Ascending aorta (tissue), 2 donors: ENCODE measurements around the gene HGFAC. TPM values are rescaled to one million over a fixed set of nuclear protein-coding genes. Genes with fewer than 3 reads are reported as not detected.

Source experiments
- DNase-seq, 2 donors: peaks; one replicate each; pipeline ENCODE4 v3.0.0-alpha.2; 2019; ENCODE audit warnings: low spot score in 2 of 2
- H3K27ac ChIP-seq, 2 donors: fragments of 200-600 bp; sonication (generic); one replicate each; pipeline ENCODE4 v1.5.1; 2016 to 2017; ENCODE audit warnings: mild to moderate bottlenecking in 1 of 2
- H3K27me3 ChIP-seq: fragments of 200-600 bp; sonication (generic); one replicate; pipeline ENCODE4 v1.5.1; 2017
- H3K36me3 ChIP-seq, 2 donors: fragments of 200-600 bp; sonication (generic); one replicate each; pipeline ENCODE4 v1.5.1; 2016
- H3K4me1 ChIP-seq, 2 donors: fragments of 200-600 bp; sonication (generic); one replicate each; pipeline ENCODE4 v1.5.1; 2016 to 2017; ENCODE audit warnings: mild to moderate bottlenecking in 1 of 2
- H3K4me3 ChIP-seq, 2 donors: fragments of 200-600 bp; sonication (generic); one replicate each; pipeline ENCODE4 v1.5.1; 2016 to 2017; ENCODE audit warnings: mild to moderate bottlenecking in 1 of 2
- H3K9me3 ChIP-seq, 2 donors: fragments of 200-600 bp; sonication (generic); one replicate each; pipeline ENCODE4 v1.5.1; 2016
- CTCF ChIP-seq, 3 experiments: fragments of 200-600 bp in 2 of 3; fragments of 450-650 bp in 1 of 3; sonication (generic) in 2 of 3; IDR thresholded peaks; one replicate each; pipeline ENCODE4 v1.5.1; 2016 to 2019; ENCODE audit warnings: antibody characterized with exemption in 3 of 3, mild to moderate bottlenecking in 1 of 3, moderate library complexity in 1 of 3
- intact Hi-C: fragments of 100-400 bp; cut with DNase I; formaldehyde crosslinking; loops from one replicate; pipeline ENCODE4 v1.15.1; 2023
- total RNA-seq: library from RNA; depleted of rRNA; stranded (reverse); fragments of >200 nt; gene quantifications from one replicate; pipeline ENCODE4 v1.1.0, GENCODE V29; 2016

HGFAC gene
- total RNA-seq, 1 donor from 2014 or later, result 2.2 TPM

GRCh38 chr4:3405176-3405575 lies 36.6 kb upstream of the HGFAC start:
- intact Hi-C loops, result no loop called here
- Histone ChIP-seq H3K9me3 (no peaks in the 10 kb centered on the region), H3K36me3 (no peaks in the 10 kb centered on the region), H3K4me1 (peaks cover 0 to 18% of the 10 kb centered on the region in 2 donors), H3K27me3 (no peaks in the 10 kb centered on the region), H3K27ac (peak overlapping the region; percentile 52 to 63), H3K4me3 (no peak overlapping the region)
- no peak for TF ChIP-seq CTCF (IDR thresholded peaks at IDR 0.05)
- peak in 1 of 2 donors; percentile 78 for DNase-seq

- intact Hi-C loops, result no loop called here
- Histone ChIP-seq H3K27me3 (no peaks in the 10 kb centered on the region), H3K27ac (peak overlapping the region; percentile 52 to 63), H3K4me3 (no peak overlapping the region), H3K9me3 (no peaks in the 10 kb centered on the region), H3K4me1 (peaks cover 0 to 18% of the 10 kb centered on the region in 2 donors), H3K36me3 (no peaks in the 10 kb centered on the region)
- no peak for TF ChIP-seq CTCF (IDR thresholded peaks at IDR 0.05)
- DNase-seq, result peak in 1 of 2 donors; percentile 46
Measured at GRCh38 chr4:3406021-3406420, 35.7 kb upstream of the HGFAC start.

- intact Hi-C loops, result no loop called here
- no peaks in the 10 kb centered on the region for H3K36me3 ChIP-seq
- peaks cover 0 to 18% of the 10 kb centered on the region in 2 donors for H3K4me1 ChIP-seq
- no peak for TF ChIP-seq CTCF (IDR thresholded peaks at IDR 0.05)
- peak overlapping the region in 1 of 2 donors; percentile 63 for H3K27ac ChIP-seq
- H3K9me3 ChIP-seq, result no peaks in the 10 kb centered on the region
- peak in 1 of 2 donors; percentile 54 for DNase-seq
- no peak overlapping the region for H3K4me3 ChIP-seq
- H3K27me3 ChIP-seq, result no peaks in the 10 kb centered on the region
Measured at GRCh38 chr4:3406431-3406830, 35.3 kb upstream of the HGFAC start.

GRCh38 chr4:3407171-3407771 lies 34.5 kb upstream of the HGFAC start:
- no peaks in the 10 kb centered on the region for H3K9me3 ChIP-seq
- H3K27me3 ChIP-seq, result no peaks in the 10 kb centered on the region
- H3K27ac ChIP-seq, result no peak overlapping the region
- no peaks in the 10 kb centered on the region for H3K36me3 ChIP-seq
- H3K4me1 ChIP-seq, result peaks cover 0 to 16% of the 10 kb centered on the region in 2 donors
- DNase-seq, result peak in 1 of 2 donors; percentile 53
- no peak for TF ChIP-seq CTCF (IDR thresholded peaks at IDR 0.05)
- intact Hi-C loops, result no loop called here
- H3K4me3 ChIP-seq, result no peak overlapping the region

- H3K4me3 ChIP-seq, result no peak overlapping the region
- intact Hi-C loops, result no loop called here
- DNase-seq, result peak in 1 of 2 donors; percentile 34
- no peak overlapping the region for H3K27ac ChIP-seq
- H3K36me3 ChIP-seq, result no peaks in the 10 kb centered on the region
- no peak for TF ChIP-seq CTCF (IDR thresholded peaks at IDR 0.05)
- H3K4me1 ChIP-seq, result peaks cover 0 to 9% of the 10 kb centered on the region in 2 donors
- no peaks in the 10 kb centered on the region for H3K27me3 ChIP-seq
- H3K9me3 ChIP-seq, result no peaks in the 10 kb centered on the region
Measured at GRCh38 chr4:3407930-3408792, 33.6 kb upstream of the HGFAC start.
